GM11168 (cell line): Measurements from ENCODE around the gene MEGF11.
"Not testable (repeated sequence)": the region's sequence is repeated elsewhere in the genome, so short reads cannot be mapped to it uniquely, and the experiment has no call there.

Experiments
- in situ Hi-C: fragments of 300-500 bp; cut with MboI; formaldehyde crosslinking; loops from one replicate; pipeline ENCODE4 v1.12.0; 2022; ENCODE audit warnings: low sequenced_read_pairs; ENCODE audit not compliant: unreplicated experiment

Gene MEGF11

GRCh38 chr15:66021496-66022162 lies 231.9 kb downstream of the MEGF11 start:
- in situ Hi-C loops = no loop called here

- in situ Hi-C loops = no loop called here
Measured at GRCh38 chr15:66019826-66020398, 233.6 kb downstream of the MEGF11 start.

- in situ Hi-C loops = no loop called here
Measured at GRCh38 chr15:66019368-66019767, 234.2 kb downstream of the MEGF11 start.

- in situ Hi-C loops = no loop called here
Measured at GRCh38 chr15:66018488-66018797, 235.1 kb downstream of the MEGF11 start.

GRCh38 chr15:66017792-66018487 lies 235.6 kb downstream of the MEGF11 start:
- in situ Hi-C loops = no loop called here

GRCh38 chr15:66017000-66017399 lies 236.6 kb downstream of the MEGF11 start:
- in situ Hi-C loops = no loop called here

- in situ Hi-C loops = no loop called here
Measured at GRCh38 chr15:66016199-66016598, 237.4 kb downstream of the MEGF11 start.

- in situ Hi-C loops = no loop called here
Measured at GRCh38 chr15:66014635-66015182, 238.8 kb downstream of the MEGF11 start.

- in situ Hi-C loops = no loop called here
Measured at GRCh38 chr15:66014022-66014421, 239.5 kb downstream of the MEGF11 start.

- in situ Hi-C loops = no loop called here
Measured at GRCh38 chr15:66008940-66009562, 244.5 kb downstream of the MEGF11 start.

- in situ Hi-C loops = no loop called here
Measured at GRCh38 chr15:66007663-66008262, 245.8 kb downstream of the MEGF11 start.

- in situ Hi-C loops = no loop called here
Measured at GRCh38 chr15:66006986-66007385, 246.6 kb downstream of the MEGF11 start.

GRCh38 chr15:66004618-66005262 lies 248.8 kb downstream of the MEGF11 start:
- in situ Hi-C loops = no loop called here

GRCh38 chr15:66003129-66003528 lies 250.4 kb downstream of the MEGF11 start:
- in situ Hi-C loops = not testable (repeated sequence)

- in situ Hi-C loops = no loop called here
Measured at GRCh38 chr15:66001717-66002426, 251.7 kb downstream of the MEGF11 start.

- in situ Hi-C loops = no loop called here
Measured at GRCh38 chr15:66001042-66001441, 252.5 kb downstream of the MEGF11 start.

- in situ Hi-C loops = no loop called here
Measured at GRCh38 chr15:65998486-65998885, 255.1 kb downstream of the MEGF11 start.

GRCh38 chr15:65996901-65997300 lies 256.6 kb downstream of the MEGF11 start:
- in situ Hi-C loops = no loop called here

GRCh38 chr15:65994832-65995231 lies 258.7 kb downstream of the MEGF11 start:
- in situ Hi-C loops = no loop called here

GRCh38 chr15:65993762-65994161 lies 259.8 kb downstream of the MEGF11 start:
- in situ Hi-C loops = no loop called here
